ENCODE data around the gene CFAP68.
"Not testable (repeated sequence)": the region's sequence is repeated elsewhere in the genome, so short reads cannot be mapped to it uniquely, and the experiment has no call there.

The CFAP68 gene

DNA sequence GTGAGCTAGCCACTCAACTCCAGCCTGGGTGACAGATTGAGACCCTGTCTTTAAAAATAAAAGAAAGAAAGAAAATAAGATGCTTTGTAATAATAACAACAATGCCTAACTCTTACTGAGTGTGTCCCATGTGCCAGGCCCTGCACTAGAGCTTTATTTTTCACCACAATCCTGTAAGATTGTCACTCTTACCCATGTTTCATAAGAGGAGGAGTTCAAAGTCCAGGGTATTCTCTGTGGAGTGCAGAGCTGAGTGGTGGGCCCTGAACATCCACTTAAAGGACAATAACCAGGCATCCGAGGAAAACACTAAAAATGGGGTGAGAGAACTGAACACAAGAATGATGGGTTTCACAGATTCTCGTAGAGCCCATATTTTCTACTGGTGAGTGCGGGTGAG, 38.4 kb downstream of the CFAP68 start:
- TF ChIP-seq POLR2A (IDR thresholded peaks at IDR 0.05; ENCODE audit: low read depth, low read length) = no peak
- no peak for DNase-seq (ENCODE audit: insufficient read length, low spot score)
- FAIRE-seq = no peak

DNA sequence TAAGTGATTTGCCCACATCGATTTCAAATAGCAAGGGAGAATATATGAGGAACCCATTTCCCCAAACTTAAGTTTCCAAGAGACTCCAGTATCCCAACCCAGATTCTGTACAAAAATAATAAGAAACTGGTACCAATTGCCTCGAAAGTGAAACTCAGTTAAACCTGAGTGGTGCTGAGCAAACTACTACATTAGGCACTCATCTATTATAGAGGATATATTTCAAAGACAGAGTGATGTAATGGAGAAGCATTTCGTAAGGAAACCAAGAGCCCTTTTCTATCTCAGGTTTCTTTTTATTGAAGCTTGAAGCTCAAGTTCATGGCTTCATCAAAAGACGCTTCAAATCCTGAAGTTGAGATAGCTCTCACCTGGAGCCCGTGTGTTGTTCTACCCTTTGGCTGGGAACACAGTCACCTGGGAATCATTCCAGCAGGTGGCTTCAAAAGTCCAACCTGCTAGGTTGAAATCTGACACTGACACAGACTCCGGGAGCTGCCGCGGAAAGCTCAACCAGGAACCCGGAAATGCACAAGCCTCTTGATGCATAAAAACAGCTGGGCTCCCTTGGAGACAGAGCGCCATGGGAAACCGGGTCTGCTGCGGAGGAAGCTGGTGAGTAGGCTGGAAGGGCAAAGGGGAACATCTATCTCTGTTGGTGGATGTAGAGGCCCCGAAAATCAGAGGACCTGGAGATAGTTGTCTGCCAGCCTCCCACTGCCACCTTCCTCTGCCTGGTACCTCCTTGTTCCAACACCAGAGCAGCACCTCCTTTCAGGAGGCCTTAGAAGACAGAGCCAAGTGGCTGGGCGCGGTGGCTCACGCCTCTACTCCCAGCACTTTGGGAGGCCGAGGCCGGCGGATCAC, 39.3 kb downstream of the CFAP68 start, which contains the start of gene C11orf52:
TSS of gene C11orf52 (plus strand) at position 524 of the 867 bp plus-strand sequence. CDS start at position 584, 60 bp downstream.
- FAIRE-seq = no peak
- TF ChIP-seq POLR2A (IDR thresholded peaks at IDR 0.05; ENCODE audit: low read depth, low read length) = no peak
- DNase-seq (ENCODE audit: insufficient read length, low spot score) = no peak

DNA sequence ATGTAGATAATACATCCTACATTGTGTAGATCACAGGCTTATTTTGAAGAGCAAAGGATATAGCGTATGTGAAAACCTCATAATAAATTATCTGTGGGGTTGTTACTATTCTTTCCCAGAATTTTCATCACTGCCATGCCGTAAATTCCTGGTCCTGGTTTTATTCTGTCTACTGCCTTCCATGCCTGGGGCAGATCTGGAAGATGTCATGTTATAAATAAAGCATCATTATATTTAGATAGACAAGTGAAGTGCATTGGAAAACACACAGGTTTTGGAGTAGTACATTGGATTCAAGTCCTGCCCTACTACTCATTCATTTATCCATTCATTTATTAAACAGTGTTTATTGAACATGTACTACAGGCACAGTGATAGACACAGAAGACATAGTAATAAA, 41.6 kb downstream of the CFAP68 start:
- TF ChIP-seq POLR2A (IDR thresholded peaks at IDR 0.05; ENCODE audit: low read depth, low read length) = no peak
- DNase-seq (ENCODE audit: insufficient read length, low spot score) = no peak
- FAIRE-seq = no peak

DNA sequence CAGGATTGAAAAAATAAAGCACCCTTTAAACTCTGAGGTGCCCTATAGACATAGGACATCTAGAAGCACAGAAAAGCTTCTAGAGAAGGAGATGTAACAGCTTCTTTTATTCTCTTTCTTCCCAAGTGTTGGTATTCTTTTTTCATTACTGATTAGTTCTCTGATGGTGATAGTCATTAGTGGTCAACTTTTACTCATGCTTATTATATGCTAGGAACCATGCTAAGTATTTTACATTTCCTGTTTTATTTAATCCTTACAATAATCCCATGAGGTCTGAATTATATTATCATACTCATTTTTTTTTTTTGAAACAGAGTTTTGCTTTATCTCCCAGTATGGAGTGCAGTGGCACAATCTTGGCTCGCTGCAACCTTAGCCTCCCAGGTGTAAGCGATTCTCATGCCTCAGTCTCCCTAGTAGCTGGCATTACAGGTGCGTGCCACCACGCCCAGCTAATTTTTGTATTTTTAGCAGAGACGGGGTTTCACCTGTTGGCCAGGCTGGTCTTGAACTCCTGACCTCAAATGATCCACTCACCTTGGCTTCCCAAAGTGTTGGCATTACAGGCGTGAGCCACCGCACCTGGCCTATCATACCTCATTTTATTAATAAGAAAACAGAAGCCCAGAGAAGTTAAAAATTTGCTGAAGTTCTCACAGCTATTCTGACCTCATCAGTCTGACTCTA, 42.3 kb downstream of the CFAP68 start:
- no peak for TF ChIP-seq POLR2A (IDR thresholded peaks at IDR 0.05; ENCODE audit: low read depth, low read length)
- DNase-seq (ENCODE audit: insufficient read length, low spot score) = no peak
- FAIRE-seq = no peak

DNA sequence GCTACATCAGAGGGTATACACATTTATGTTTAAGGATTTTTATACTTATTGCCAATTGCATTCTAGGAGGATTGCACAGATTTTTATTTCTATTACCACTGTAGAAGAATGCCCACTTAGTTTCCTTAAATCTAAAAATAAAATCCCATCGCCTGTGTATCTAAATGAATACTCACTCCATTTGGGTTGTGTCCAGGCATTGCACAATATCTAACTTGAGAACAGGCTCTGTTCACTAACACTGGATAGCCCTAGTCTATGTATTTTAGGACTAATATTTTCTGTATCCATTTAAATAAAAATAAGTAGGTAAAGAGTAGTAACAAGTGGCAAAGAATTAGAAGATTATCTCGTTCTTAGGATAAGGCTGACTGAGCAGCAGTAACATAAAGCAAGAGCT, 43.5 kb downstream of the CFAP68 start:
- no peak for FAIRE-seq
- no peak for TF ChIP-seq POLR2A (IDR thresholded peaks at IDR 0.05; ENCODE audit: low read depth, low read length)
- no peak for DNase-seq (ENCODE audit: insufficient read length, low spot score)

DNA sequence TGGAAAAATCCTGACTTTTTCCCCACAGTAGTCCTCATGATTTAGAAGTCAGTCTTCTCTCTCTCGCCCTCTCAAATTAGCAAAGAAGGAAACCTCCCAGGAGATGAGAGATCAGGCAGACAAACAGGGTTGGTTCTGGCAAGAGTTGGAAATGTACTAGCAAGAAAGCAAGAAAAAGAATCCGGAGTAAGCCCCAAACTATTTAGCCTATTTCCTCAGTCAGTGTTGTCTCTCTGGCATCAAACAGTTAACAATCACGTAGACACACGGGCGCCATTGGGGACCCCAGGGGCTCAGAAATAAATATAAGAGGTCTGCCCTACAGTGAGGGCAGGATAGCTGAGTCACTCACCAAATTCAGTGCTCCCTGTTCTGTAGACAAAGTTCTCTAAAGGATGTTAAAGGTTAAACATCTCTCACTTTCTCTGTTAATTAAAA, 44.0 kb downstream of the CFAP68 start:
- no peak for TF ChIP-seq POLR2A (IDR thresholded peaks at IDR 0.05; ENCODE audit: low read depth, low read length)
- FAIRE-seq (no peak), DNase-seq (ENCODE audit: insufficient read length, low spot score) (no peak)

DNA sequence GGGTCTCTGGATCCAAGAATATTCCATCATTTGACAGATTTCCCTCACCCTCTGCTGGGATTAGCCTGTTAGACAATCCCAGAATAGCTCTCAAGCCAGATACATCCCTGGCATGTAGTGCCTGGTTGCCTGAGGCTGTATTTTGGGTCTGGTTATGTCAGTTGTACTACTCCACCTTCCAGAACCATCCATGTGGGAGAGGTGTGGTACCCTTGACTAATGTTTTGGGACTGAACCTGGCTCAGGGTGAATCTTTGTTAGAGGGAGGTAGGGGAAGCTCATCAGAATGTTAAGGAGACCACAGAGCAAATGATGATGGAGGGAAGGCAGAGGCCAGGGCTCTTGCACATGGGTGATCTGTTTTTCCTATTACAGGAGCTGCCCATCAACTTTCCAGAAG, 44.6 kb downstream of the CFAP68 start:
- no peak for TF ChIP-seq POLR2A (IDR thresholded peaks at IDR 0.05; ENCODE audit: low read depth, low read length)
- DNase-seq (ENCODE audit: insufficient read length, low spot score) (no peak), FAIRE-seq (no peak)

DNA sequence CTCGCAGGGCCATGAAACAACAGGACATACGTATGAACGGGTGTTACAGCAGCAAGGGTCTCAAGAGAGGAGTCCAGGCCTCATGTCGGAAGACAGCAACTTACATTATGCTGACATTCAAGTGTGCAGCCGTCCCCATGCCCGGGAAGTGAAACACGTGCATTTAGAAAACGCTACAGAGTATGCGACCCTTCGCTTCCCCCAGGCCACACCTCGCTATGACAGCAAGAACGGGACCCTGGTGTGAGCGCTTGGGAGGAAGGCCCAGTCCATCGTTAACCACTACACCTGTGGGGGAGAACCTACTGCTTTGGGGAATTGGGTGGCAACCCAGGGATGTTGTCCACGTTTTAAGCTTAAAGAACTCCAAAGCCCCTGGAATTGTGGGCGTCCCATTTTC, 46.6 kb downstream of the CFAP68 start:
- FAIRE-seq (no peak), DNase-seq (ENCODE audit: insufficient read length, low spot score) (no peak)
- TF ChIP-seq POLR2A (IDR thresholded peaks at IDR 0.05; ENCODE audit: low read depth, low read length) = no peak

DNA sequence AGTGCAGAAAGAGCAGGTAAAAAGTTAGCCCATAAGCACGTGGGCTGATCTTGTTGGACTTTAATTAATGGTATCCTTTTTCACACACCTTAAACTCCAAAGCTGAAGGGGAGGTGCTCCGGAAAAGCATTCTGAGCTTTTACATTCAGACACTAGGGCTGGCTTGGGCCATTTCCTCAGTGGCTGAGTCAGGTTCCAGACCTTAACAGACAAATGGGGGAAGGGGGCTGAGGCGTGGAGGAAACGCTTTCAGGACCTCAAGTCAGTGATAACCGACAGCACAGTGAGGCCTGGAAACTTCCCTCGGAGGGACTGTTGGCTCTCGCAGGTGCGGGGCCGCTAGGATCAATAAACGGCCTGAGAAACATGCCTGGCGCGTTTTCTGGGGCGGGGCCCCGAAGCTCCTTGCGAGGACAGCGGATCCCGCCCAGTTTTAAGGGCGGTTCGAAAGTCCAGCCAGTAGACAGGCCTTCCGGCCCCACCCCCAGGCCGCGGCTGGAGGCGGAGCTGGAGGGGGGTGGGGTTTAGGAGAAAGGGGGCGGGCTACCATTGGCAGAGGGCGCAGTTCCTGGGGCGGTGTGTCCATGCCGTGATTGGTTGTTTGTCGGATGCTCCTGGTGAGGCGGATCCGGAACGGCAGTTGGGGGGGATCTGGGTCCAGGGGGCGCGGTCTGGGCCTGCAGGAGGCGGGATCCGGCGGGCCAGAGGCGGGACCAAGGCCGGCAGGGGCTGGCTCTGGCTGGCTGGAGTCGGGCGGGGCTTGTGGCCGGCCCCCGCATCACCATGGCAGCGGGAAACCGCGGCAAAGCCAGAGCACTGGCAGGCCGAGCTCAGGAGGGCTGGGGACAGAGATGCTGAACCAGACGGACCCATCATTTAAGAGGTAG, 47.4 kb downstream of the CFAP68 start:
- FAIRE-seq (peak; percentile 53), DNase-seq (ENCODE audit: insufficient read length, low spot score) (peak; percentile 77)
- TF ChIP-seq POLR2A (IDR thresholded peaks at IDR 0.05; ENCODE audit: low read depth, low read length) = no peak

DNA sequence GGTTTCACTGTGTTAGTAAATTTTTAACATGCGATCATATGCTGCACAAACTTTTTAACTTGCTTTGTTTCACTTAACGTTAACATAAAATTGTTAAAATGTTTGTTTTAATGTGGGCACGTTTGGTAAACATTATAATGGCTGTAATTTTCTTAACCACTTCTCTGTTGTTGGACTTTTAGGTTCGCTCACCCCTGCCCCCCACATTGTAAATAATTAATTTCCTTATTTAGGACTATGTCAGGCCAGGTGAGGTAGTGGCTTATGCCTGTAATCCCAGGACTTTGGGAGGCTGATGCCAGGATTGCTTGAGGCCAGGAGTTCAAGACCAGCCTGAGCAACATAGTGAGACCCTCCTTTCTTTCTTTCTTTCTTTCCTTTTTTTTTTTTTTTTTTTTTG, 51.1 kb downstream of the CFAP68 start:
- no peak for TF ChIP-seq POLR2A (IDR thresholded peaks at IDR 0.05; ENCODE audit: low read depth, low read length)

DNA sequence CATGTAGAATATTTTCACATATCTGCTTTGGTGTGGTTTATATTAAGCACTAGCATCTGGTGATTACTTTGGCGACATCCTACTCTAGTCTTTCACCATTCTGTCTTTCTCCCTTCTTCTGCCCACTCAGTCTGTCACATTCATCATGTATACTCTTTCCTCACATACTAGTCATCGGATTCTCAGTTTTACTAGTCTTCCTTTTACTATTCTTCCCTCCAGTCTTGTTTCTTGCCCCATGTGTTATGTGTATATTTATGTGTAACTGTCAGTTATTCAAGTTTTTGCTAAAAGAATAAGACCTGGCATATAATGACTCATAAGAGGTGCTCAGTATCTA, 53.2 kb downstream of the CFAP68 start:
- no peak for FAIRE-seq
- DNase-seq (ENCODE audit: insufficient read length, low spot score) = no peak

More for the DNA sequence above, 51.1 kb downstream of the CFAP68 start:
- no peak for FAIRE-seq
- DNase-seq (ENCODE audit: insufficient read length, low spot score) = no peak

DNA sequence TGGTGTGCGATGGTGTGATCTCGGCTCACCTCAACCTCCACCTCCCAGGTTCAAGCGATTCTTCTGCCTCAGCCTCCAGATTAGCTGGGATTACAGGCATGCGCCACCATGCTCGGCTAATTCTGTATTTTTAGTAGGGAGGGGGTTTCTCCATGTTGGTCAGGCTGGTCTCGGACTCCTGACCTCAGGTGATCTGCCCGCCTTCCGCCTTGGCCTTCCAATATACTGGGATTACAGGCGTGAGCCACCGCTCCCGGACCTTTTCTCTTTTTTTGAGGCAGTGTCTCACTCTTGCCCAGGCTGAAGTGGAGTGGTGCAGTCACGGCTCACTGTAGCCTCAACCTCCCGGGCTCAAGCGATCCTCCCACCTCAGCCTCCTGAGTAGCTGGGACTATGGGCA, 53.8 kb downstream of the CFAP68 start:
- FAIRE-seq; DNase-seq (ENCODE audit: insufficient read length, low spot score): not testable (repeated sequence)

More for the DNA sequence above, 53.2 kb downstream of the CFAP68 start:
- no peak for TF ChIP-seq POLR2A (IDR thresholded peaks at IDR 0.05; ENCODE audit: low read depth, low read length)

DNA sequence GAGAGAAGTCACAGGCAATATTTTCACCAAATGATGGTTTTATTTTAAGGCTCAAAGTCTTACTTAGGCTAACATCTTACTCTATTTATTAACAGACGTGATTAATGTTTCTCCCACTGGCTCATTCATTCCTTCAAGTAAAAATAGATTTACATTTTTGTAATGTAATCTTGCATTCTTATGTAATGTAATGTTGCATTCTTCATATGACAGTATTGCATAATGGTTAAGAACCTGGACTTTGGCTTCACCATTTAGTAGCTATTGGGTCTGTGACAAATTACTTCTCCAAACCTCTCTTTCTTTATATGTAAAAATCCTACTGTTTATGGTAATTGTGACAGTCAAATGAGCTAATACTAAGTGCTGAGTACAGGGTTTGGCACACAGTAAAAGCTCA, 54.5 kb downstream of the CFAP68 start:
- no peak for DNase-seq (ENCODE audit: insufficient read length, low spot score)
- FAIRE-seq = no peak
- TF ChIP-seq POLR2A (IDR thresholded peaks at IDR 0.05; ENCODE audit: low read depth, low read length) = no peak

DNA sequence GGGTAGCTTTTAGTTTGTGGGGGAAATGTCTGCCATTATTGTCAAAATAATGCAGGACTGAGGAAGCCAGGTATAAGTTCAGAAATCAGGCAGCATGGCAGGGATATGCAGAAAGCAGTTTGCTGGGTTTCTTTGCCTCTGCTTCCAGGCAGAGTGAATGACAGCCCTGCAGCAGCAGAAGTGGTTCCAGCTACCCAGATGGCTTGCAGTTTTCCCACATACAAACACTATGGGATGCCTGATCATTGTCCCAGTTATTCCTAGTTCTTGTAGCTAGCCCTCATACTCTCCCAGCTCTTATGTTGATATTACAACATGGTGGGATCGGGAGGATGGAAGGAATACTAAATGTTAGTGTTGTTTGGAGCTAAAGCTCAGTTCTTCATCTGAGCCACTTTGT, 55.0 kb downstream of the CFAP68 start:
- DNase-seq (ENCODE audit: insufficient read length, low spot score) (no peak), FAIRE-seq (no peak)
- no peak for TF ChIP-seq POLR2A (IDR thresholded peaks at IDR 0.05; ENCODE audit: low read depth, low read length)

Measured in H54 (cell line).